ENCODE data around the gene CASP8AP2.

Gene CASP8AP2

GRCh38 chr6:89917216-89917615 lies 87.5 kb downstream of the CASP8AP2 start:
- TF ChIP-seq MAX (IDR thresholded peaks at IDR 0.05) (no peak), RAD21 (IDR thresholded peaks at IDR 0.05; ENCODE audit: low read depth) (no peak), CREB1 (IDR thresholded peaks at IDR 0.05; ENCODE audit: low read depth) (no peak), TCF12 (IDR thresholded peaks at IDR 0.05; ENCODE audit: low read depth) (no peak), ZBTB7A (IDR thresholded peaks at IDR 0.05; ENCODE audit: low read depth) (no peak), USF1 (IDR thresholded peaks at IDR 0.05) (no peak), EP300 (IDR thresholded peaks at IDR 0.05; ENCODE audit: borderline replicate concordance) (no peak), TEAD4 (IDR thresholded peaks at IDR 0.05) (no peak), NFIC (IDR thresholded peaks at IDR 0.05) (no peak), FOXM1 (IDR thresholded peaks at IDR 0.05; ENCODE audit: borderline replicate concordance, low read depth) (no peak), EGR1 (IDR thresholded peaks at IDR 0.05) (no peak), TAF1 (IDR thresholded peaks at IDR 0.05; ENCODE audit: low read depth) (no peak), REST (IDR thresholded peaks at IDR 0.05; ENCODE audit: low read depth) (no peak), CEBPB (IDR thresholded peaks at IDR 0.05) (no peak), YY1 (IDR thresholded peaks at IDR 0.05; ENCODE audit: low read depth) (no peak)

GRCh38 chr6:89917801-89918366 lies 88.2 kb downstream of the CASP8AP2 start:
- TF ChIP-seq EGR1 (IDR thresholded peaks at IDR 0.05): no peak
- no peak for TF ChIP-seq TCF12 (IDR thresholded peaks at IDR 0.05; ENCODE audit: low read depth)
- no peak for TF ChIP-seq RAD21 (IDR thresholded peaks at IDR 0.05; ENCODE audit: low read depth)
- TF ChIP-seq MAX (IDR thresholded peaks at IDR 0.05): no peak
- no peak for TF ChIP-seq CREB1 (IDR thresholded peaks at IDR 0.05; ENCODE audit: low read depth)

Data from Ishikawa (cell line).